NCI-H2081 (cell line): ENCODE results near the gene KCNH6.

Source experiments
- DNase-seq, 2 experiments: peaks; one replicate each; lab custom pipeline; 2025; lab: John Stamatoyannopoulos, UW

KCNH6 gene

GRCh38 chr17:63557416-63557815 is 34.3 kb downstream of the KCNH6 start:
- no peak for DNase-seq

- no peak for DNase-seq
Measured at GRCh38 chr17:63558441-63558840, 35.3 kb downstream of the KCNH6 start.

GRCh38 chr17:63561819-63562218 is 38.7 kb downstream of the KCNH6 start:
- DNase-seq, result no peak

GRCh38 chr17:63563339-63563738 is 40.2 kb downstream of the KCNH6 start:
- no peak for DNase-seq

GRCh38 chr17:63564562-63564961 is 41.4 kb downstream of the KCNH6 start:
- no peak for DNase-seq

GRCh38 chr17:63567229-63567628 is 44.1 kb downstream of the KCNH6 start:
- DNase-seq, result no peak

- DNase-seq, result no peak
Measured at GRCh38 chr17:63568563-63568962, 45.4 kb downstream of the KCNH6 start.

GRCh38 chr17:63571632-63572310 is 48.6 kb downstream of the KCNH6 start:
- DNase-seq, result no peak

- peak in 1 of 2 experiments; percentile 16 for DNase-seq
Measured at GRCh38 chr17:63573634-63574033, 50.5 kb downstream of the KCNH6 start.

GRCh38 chr17:63578027-63578768 is 55.0 kb downstream of the KCNH6 start:
- DNase-seq, result no peak

GRCh38 chr17:63578769-63579111 is 55.6 kb downstream of the KCNH6 start:
- DNase-seq, result no peak

GRCh38 chr17:63579633-63580032 is 56.5 kb downstream of the KCNH6 start:
- no peak for DNase-seq

- no peak for DNase-seq
Measured at GRCh38 chr17:63587770-63588169, 64.6 kb downstream of the KCNH6 start.

- DNase-seq, result no peak
Measured at GRCh38 chr17:63588797-63589196, 65.6 kb downstream of the KCNH6 start.

GRCh38 chr17:63589646-63590045 is 66.5 kb downstream of the KCNH6 start:
- no peak for DNase-seq

GRCh38 chr17:63592797-63593196 is 69.6 kb downstream of the KCNH6 start:
- DNase-seq, result no peak

GRCh38 chr17:63595132-63595531 is 72.0 kb downstream of the KCNH6 start:
- DNase-seq, result no peak
